GM19099 (cell line): ENCODE measurements around the gene BLOC1S3.

Experiments
- POLR2A ChIP-seq: IDR thresholded peaks from 3 replicates; pipeline ENCODE4 v1.6.1; 2011; ENCODE audit warnings: low read depth; ENCODE audit not compliant: insufficient read length; ENCODE audit errors: extremely low read depth

BLOC1S3 gene

GRCh38 chr19:45217193-45217956 lies 38.8 kb downstream of the BLOC1S3 start:
- no peak for TF ChIP-seq POLR2A

- TF ChIP-seq POLR2A: no peak
These were observed 39.4 kb downstream of the BLOC1S3 start for GRCh38 chr19:45217957-45218334.

- TF ChIP-seq POLR2A: no peak
These were observed 39.8 kb downstream of the BLOC1S3 start for GRCh38 chr19:45218426-45218825.

- no peak for TF ChIP-seq POLR2A
These were observed 40.5 kb downstream of the BLOC1S3 start for GRCh38 chr19:45218911-45219743.

- no peak for TF ChIP-seq POLR2A
These were observed 44.1 kb downstream of the BLOC1S3 start for GRCh38 chr19:45222724-45223123.

GRCh38 chr19:45223879-45224278 lies 45.3 kb downstream of the BLOC1S3 start:
- no peak for TF ChIP-seq POLR2A

- no peak for TF ChIP-seq POLR2A
These were observed 46.1 kb downstream of the BLOC1S3 start for GRCh38 chr19:45224645-45225044.
